ENCODE measurements around the gene GBP5.
A peak's percentile ranks its signal among the peaks of the same experiment; 100 is the strongest.
"Not testable (repeated sequence)": the region's sequence is repeated elsewhere in the genome, so short reads cannot be mapped to it uniquely, and the experiment has no call there.

The GBP5 gene

GRCh38 chr1:89260566-89261255 is 11.9 kb downstream of the GBP5 start:
- peak overlapping the region; percentile 51 for H3K4me3 ChIP-seq (ENCODE audit: low read length)
- DNase-seq (ENCODE audit: low read depth) = peak; percentile 53
- no peak overlapping the region for H3K9ac ChIP-seq (ENCODE audit: low read length)
- peaks cover 10% of the 10 kb centered on the region for H3K4me1 ChIP-seq (ENCODE audit: control insufficient read depth, insufficient read depth, low read length)
- H3K36me3 ChIP-seq (ENCODE audit: control insufficient read depth, insufficient read depth, low read length, severe bottlenecking) = no peaks in the 10 kb centered on the region
- H3K27me3 ChIP-seq (replicated peaks; ENCODE audit: control insufficient read depth, insufficient read depth, low read length) = no peaks in the 10 kb centered on the region
- no peaks in the 10 kb centered on the region for H3K9me3 ChIP-seq (ENCODE audit: control insufficient read depth, low read length)

GRCh38 chr1:89260042-89260441 is 12.6 kb downstream of the GBP5 start:
- Histone ChIP-seq H3K9me3 (ENCODE audit: control insufficient read depth, low read length) (no peaks in the 10 kb centered on the region), H3K36me3 (ENCODE audit: control insufficient read depth, insufficient read depth, low read length, severe bottlenecking) (no peaks in the 10 kb centered on the region), H3K27me3 (replicated peaks; ENCODE audit: control insufficient read depth, insufficient read depth, low read length) (no peaks in the 10 kb centered on the region), H3K9ac (ENCODE audit: low read length) (no peak overlapping the region), H3K4me1 (ENCODE audit: control insufficient read depth, insufficient read depth, low read length) (peaks cover 10% of the 10 kb centered on the region), H3K4me3 (ENCODE audit: low read length) (no peak overlapping the region)
- DNase-seq (ENCODE audit: low read depth) = no peak

GRCh38 chr1:89259283-89259971 is 13.2 kb downstream of the GBP5 start:
- no peak for DNase-seq (ENCODE audit: low read depth)

GRCh38 chr1:89257041-89257440 is 15.6 kb downstream of the GBP5 start:
- Histone ChIP-seq H3K4me1 (ENCODE audit: control insufficient read depth, insufficient read depth, low read length) (peaks cover 8% of the 10 kb centered on the region), H3K27me3 (replicated peaks; ENCODE audit: control insufficient read depth, insufficient read depth, low read length) (no peaks in the 10 kb centered on the region), H3K9ac (ENCODE audit: low read length) (no peak overlapping the region), H3K9me3 (ENCODE audit: control insufficient read depth, low read length) (no peaks in the 10 kb centered on the region), H3K36me3 (ENCODE audit: control insufficient read depth, insufficient read depth, low read length, severe bottlenecking) (no peaks in the 10 kb centered on the region), H3K4me3 (ENCODE audit: low read length) (no peak overlapping the region)
- DNase-seq (ENCODE audit: low read depth) = no peak

More at GRCh38 chr1:89259283-89259971, 13.2 kb downstream of the GBP5 start:
- no peaks in the 10 kb centered on the region for H3K36me3 ChIP-seq (ENCODE audit: control insufficient read depth, insufficient read depth, low read length, severe bottlenecking)
- H3K27me3 ChIP-seq (replicated peaks; ENCODE audit: control insufficient read depth, insufficient read depth, low read length) = no peaks in the 10 kb centered on the region
- no peak overlapping the region for H3K9ac ChIP-seq (ENCODE audit: low read length)
- no peak overlapping the region for H3K4me3 ChIP-seq (ENCODE audit: low read length)
- H3K4me1 ChIP-seq (ENCODE audit: control insufficient read depth, insufficient read depth, low read length) = peaks cover 10% of the 10 kb centered on the region
- H3K9me3 ChIP-seq (ENCODE audit: control insufficient read depth, low read length) = no peaks in the 10 kb centered on the region

DNA sequence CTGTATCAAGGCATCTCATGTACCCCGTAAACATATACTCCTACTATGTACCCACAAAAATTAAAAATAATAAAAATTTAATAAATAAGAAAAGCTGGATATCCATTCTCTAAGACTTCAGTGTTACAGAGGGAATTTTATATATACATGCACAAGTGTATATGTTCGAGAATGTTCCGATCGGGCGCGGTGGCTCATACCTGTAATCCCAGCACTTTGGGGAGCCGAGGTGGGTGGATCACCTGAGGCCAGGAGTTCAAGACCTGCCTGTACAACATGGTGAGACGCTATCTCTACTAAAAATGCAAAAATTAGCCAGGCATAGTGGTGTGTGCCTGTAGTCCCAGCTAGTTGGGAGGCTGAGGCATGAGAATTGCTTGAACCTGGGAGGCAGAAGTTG is 17.1 kb downstream of the GBP5 start:
- not testable (repeated sequence) for H3K4me3 ChIP-seq (ENCODE audit: low read length); H3K36me3 ChIP-seq (ENCODE audit: control insufficient read depth, insufficient read depth, low read length, severe bottlenecking); H3K4me1 ChIP-seq (ENCODE audit: control insufficient read depth, insufficient read depth, low read length); H3K27me3 ChIP-seq (replicated peaks; ENCODE audit: control insufficient read depth, insufficient read depth, low read length); H3K9ac ChIP-seq (ENCODE audit: low read length); H3K9me3 ChIP-seq (ENCODE audit: control insufficient read depth, low read length); DNase-seq (ENCODE audit: low read depth)

DNA sequence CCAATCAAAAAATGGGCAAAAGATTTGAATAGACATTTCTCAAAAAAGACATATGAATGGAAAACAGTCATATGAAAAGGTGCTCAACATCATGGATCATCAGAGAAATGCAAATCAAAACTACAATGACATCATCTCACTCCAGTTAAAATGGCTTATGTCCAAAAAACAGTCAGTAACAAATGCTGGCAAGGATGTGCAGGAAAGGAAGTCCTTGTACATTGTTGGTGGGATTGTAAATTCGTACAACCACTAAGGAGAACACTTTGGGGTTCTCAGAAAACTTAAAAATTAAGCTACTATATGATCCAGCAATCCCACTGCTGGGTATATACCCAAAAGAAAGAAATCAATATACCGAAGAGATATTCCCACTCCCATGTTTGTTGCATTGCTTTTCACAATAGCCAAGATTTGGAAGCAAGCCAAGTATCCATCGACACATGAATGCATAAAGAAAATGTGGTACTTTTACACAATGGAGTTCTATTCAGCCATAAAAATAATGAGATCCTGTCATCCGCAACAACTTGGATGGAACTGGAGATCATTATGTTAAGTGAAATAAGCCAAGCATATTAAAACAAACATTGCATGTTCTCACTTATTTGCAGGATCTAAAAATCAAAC is 17.9 kb downstream of the GBP5 start:
- no peak for DNase-seq (ENCODE audit: low read depth)
- Histone ChIP-seq H3K27me3 (replicated peaks; ENCODE audit: control insufficient read depth, insufficient read depth, low read length) (no peaks in the 10 kb centered on the region), H3K36me3 (ENCODE audit: control insufficient read depth, insufficient read depth, low read length, severe bottlenecking) (no peaks in the 10 kb centered on the region), H3K4me1 (ENCODE audit: control insufficient read depth, insufficient read depth, low read length) (no peaks in the 10 kb centered on the region), H3K4me3 (ENCODE audit: low read length) (no peak overlapping the region), H3K9me3 (ENCODE audit: control insufficient read depth, low read length) (peaks cover 2% of the 10 kb centered on the region), H3K9ac (ENCODE audit: low read length) (no peak overlapping the region)

- Histone ChIP-seq H3K27me3 (replicated peaks; ENCODE audit: control insufficient read depth, insufficient read depth, low read length) (no peaks in the 10 kb centered on the region), H3K36me3 (ENCODE audit: control insufficient read depth, insufficient read depth, low read length, severe bottlenecking) (no peaks in the 10 kb centered on the region), H3K9me3 (ENCODE audit: control insufficient read depth, low read length) (peaks cover 4% of the 10 kb centered on the region), H3K9ac (ENCODE audit: low read length) (no peak overlapping the region), H3K4me1 (ENCODE audit: control insufficient read depth, insufficient read depth, low read length) (no peaks in the 10 kb centered on the region), H3K4me3 (ENCODE audit: low read length) (no peak overlapping the region)
- DNase-seq (ENCODE audit: low read depth) = no peak
These were observed 29.6 kb downstream of the GBP5 start for GRCh38 chr1:89243046-89243445.

Measured in adipocyte (in vitro differentiated cells).